Measurements from ENCODE around the gene SELENOO.

GRCh38 chr22:50186761-50187523, 13.9 kb upstream of the SELENOO start:
- no peak for TF ChIP-seq CTCF (IDR thresholded peaks at IDR 0.05)
- no peak for TF ChIP-seq REST (IDR thresholded peaks at IDR 0.05; ENCODE audit: insufficient read depth in 1 of 2, low read depth in 2 of 2, low read length in 1 of 2)
- no peak for TF ChIP-seq POLR2AphosphoS5 (IDR thresholded peaks at IDR 0.05; ENCODE audit: low read depth, low read length)
- TF ChIP-seq SIN3A (IDR thresholded peaks at IDR 0.05; ENCODE audit: borderline replicate concordance, insufficient read depth, low read depth, low read length): no peak
